CD4-positive, alpha-beta T cell treated with Interleukin-4 for 4 hours (primary cell): ENCODE data around the gene TMEM44.
"Not testable (repeated sequence)": the region's sequence is repeated elsewhere in the genome, so short reads cannot be mapped to it uniquely, and the experiment has no call there.

ENCODE experiments used
- DNase-seq: peaks from one replicate; pipeline ENCODE4 v3.0.0-alpha.2; 2020

The TMEM44 gene

GRCh38 chr3:194638991-194639605 is 5.9 kb upstream of the TMEM44 start:
- no peak for DNase-seq

- DNase-seq: no peak
These were observed 4.6 kb upstream of the TMEM44 start for GRCh38 chr3:194637541-194638400.

DNA sequence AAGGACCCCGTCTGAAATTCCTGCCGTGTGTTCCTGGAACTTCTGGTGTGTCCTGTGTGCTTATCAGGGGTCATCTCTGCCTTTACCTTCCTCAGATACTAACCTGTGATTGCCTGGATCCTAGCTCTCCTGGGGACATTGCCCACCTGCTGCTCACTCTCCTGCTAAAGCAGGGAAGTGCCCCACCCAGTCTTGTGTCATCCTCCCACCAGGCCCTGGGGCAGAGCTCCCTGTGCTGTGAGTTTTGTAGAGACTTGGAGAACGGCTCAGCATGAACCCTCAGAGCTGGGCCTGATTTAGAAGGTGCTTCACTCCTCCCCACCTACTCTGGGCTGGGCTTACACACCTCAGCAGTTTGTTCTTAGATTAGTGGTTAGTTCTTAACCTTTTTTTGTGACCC is 3.8 kb upstream of the TMEM44 start:
- DNase-seq: no peak

DNA sequence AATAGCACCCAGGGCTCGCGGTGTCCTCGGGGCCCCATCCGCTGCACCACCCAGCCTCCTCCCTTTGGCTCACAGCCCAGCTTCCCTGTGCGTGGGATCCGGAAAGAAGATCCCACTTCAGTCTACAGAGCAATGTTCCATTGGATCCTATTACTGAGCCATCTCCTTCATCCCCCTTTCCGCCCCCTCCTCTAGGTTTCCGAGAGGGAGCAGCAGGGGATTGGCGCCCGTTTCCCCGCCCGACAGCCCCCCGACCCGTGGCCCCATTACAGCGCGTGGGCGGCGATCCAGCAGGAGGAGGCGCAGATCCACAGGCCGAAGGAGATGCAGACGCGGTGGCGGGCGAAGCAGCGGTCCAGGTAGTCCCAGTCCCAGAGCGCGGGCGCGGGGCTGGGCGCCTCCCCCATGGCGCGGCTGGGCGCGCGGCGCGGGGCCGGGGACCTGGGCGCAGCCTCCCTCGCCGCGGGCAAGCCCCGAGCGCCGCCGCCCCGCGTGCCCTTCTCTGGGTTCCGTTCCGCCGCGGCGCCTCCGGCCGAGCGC is 340 bp downstream of the TMEM44 start:
- DNase-seq: no peak

GRCh38 chr3:194632226-194632808 is 902 bp downstream of the TMEM44 start:
- no peak for DNase-seq

- DNase-seq: no peak
These were observed 1.5 kb downstream of the TMEM44 start for GRCh38 chr3:194631696-194632095.

DNA sequence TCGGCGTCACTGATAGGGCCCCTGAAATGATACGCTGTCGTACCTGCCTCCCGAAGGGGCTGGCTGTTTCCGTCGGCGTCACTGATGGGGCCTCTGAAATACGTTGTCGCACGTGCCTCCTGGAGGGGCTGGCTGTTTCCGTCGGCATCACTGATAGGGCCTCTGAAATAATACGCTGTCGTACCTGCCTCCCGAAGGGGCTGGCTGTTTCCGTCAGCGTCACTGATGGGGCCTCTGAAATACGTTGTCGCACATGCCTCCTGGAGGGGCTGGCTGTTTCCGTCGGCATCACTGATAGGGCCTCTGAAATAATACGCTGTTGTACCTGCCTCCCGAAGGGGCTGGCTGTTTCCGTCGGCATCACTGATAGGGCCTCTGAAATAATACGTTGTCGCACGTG is 2.5 kb downstream of the TMEM44 start:
- DNase-seq: not testable (repeated sequence)

- no peak for DNase-seq
These were observed 8.3 kb downstream of the TMEM44 start for GRCh38 chr3:194624956-194625355.

GRCh38 chr3:194623449-194624290 is 9.5 kb downstream of the TMEM44 start:
- no peak for DNase-seq

DNA sequence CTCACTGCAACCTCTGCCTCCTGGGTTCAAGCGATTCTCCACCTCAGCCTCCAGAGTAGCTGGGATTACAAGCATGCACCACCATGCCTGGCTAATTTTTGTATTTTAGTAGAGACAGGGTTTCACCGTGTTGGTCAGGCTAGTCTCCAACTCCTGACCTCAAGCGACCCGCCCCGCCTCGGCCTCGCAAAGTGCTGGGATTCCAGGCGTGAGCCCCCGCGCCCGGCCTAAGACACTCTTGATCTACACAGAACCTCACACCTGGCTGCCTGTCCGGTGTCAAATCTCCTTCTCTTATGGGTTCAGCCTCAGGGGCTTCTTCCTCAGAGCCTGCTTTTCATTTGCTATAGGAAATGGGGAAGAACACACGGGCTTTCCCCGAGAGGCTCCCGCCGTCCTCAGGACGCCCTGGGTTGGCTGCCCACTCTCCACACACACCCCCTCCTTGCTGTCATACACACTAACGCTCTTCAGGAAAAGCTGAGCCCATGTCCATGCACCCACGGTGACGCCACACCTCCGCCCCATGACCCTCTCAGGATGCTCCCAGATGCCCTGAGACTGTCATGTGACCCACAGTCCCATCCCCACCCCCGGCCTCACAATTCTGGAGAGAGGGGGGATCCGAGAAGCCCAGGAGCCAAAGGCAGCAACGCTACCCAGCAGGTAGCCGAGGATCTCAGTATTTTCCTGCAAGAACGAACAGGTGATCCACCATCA is 10.4 kb downstream of the TMEM44 start:
- no peak for DNase-seq

GRCh38 chr3:194621947-194622346 is 11.3 kb downstream of the TMEM44 start:
- DNase-seq: no peak

- no peak for DNase-seq
These were observed 13.0 kb downstream of the TMEM44 start for GRCh38 chr3:194620196-194620595.

DNA sequence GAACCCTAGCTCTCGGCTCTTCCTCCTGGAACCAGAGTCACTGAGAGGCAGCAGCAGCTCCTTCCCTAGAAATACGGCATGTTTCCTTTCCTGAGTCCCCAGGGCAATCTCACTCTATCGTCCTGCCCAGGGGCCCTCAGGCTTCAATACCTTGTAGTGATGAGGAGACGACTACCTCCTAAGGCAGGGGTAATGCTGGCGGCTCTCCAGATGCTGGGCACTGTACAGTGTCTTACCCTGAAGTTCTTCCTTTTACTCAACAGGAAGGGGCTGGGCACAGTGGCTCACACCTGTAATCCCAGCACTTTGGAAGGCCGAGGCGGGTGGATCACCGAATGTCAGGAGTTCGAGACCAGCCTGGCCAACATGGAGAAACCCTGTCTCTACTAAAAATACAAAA is 13.5 kb downstream of the TMEM44 start:
- no peak for DNase-seq

GRCh38 chr3:194618858-194619608 is 14.2 kb downstream of the TMEM44 start:
- no peak for DNase-seq

GRCh38 chr3:194617827-194618226 is 15.4 kb downstream of the TMEM44 start:
- no peak for DNase-seq

- DNase-seq: no peak
These were observed 16.0 kb downstream of the TMEM44 start for GRCh38 chr3:194617143-194617671.

DNA sequence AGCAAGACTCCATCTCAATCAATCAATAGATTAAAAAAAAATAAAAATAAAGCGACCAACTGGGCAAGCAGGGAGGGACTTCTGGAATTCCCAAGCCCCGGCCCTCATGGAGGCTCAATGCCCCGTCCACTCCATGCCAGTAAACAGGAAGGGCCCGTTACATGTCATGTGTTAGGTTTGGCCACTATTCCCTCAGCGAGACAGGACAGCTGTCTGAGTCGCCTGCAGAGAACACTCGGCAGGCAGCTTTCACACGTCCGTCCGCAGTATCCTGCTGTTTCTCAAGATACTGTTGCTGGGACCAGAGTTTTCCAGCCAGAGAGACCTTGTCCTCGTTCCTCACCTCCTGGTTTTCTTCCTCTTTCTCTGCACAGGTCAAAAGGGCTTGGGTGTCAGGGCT is 18.0 kb downstream of the TMEM44 start:
- DNase-seq: no peak

GRCh38 chr3:194612221-194612620 is 21.0 kb downstream of the TMEM44 start:
- no peak for DNase-seq

GRCh38 chr3:194610689-194611088 is 22.5 kb downstream of the TMEM44 start:
- DNase-seq: no peak

GRCh38 chr3:194609601-194610000 is 23.6 kb downstream of the TMEM44 start:
- no peak for DNase-seq

DNA sequence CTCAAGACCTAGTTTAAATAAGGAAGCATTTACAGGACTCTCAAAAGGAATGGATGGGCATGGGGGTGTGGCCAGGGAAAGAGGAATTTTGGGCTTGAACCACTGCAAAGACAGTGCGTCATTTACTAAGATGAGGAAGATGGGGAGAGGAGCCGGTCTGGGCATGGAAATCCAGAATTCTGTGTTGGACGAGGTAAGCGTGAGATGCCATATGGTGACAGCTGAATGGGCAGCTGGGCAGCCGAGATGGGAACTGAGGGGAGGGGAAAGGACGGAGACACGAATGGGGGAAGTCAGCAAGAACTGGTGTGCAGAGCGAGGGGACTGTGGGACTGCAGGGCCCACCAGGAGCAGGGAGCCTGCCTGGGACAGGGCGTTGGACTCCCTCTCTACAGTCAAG is 24.2 kb downstream of the TMEM44 start:
- DNase-seq: no peak
